Neural cell (in vitro differentiated cells): ENCODE results near the gene CACNA1C.

ENCODE experiments used
- CTCF ChIP-seq: fragments of 450-650 bp; IDR thresholded peaks from 2 replicates; pipeline ENCODE4 v1.5.1; 2014; ENCODE audit warnings: antibody characterized with exemption, mild to moderate bottlenecking, moderate library complexity; ENCODE audit not compliant: poor library complexity, severe bottlenecking
- RAD21 ChIP-seq: fragments of 450-650 bp; conservative IDR thresholded peaks from 2 replicates; pipeline ENCODE4 v1.6.1; 2014; ENCODE audit warnings: antibody characterized with exemption, mild to moderate bottlenecking, moderate library complexity
- TAF1 ChIP-seq: IDR thresholded peaks from 2 replicates; pipeline ENCODE4 v1.6.1; 2012; ENCODE audit warnings: low read depth

- TF ChIP-seq CTCF, result no peak
- TF ChIP-seq TAF1, result no peak
- TF ChIP-seq RAD21, result no peak
These were observed 121.2 kb downstream of the CACNA1C start for GRCh38 chr12:2173971-2174370.
